ENCODE data around the gene FHIT.

DNA sequence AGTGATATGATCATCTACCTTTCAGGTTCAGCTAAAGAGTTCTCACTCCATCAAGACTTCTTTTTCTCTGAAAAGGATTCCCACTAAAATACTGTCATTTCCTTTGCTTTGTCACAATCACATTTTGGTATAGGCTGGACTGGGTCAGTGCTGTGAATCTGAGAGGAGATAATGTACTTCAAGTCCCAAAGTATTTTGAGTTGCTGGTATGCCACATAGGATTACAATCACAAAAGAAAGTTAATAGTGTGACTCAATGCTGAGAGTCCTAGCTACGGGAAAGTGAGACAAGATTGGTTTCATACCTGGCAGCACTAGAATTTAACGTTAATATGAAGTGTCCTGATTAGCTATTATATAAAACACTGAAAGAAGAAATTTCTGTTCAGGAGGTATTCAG is 1073.5 kb downstream of the FHIT start:
- TF ChIP-seq, protein P1, sequence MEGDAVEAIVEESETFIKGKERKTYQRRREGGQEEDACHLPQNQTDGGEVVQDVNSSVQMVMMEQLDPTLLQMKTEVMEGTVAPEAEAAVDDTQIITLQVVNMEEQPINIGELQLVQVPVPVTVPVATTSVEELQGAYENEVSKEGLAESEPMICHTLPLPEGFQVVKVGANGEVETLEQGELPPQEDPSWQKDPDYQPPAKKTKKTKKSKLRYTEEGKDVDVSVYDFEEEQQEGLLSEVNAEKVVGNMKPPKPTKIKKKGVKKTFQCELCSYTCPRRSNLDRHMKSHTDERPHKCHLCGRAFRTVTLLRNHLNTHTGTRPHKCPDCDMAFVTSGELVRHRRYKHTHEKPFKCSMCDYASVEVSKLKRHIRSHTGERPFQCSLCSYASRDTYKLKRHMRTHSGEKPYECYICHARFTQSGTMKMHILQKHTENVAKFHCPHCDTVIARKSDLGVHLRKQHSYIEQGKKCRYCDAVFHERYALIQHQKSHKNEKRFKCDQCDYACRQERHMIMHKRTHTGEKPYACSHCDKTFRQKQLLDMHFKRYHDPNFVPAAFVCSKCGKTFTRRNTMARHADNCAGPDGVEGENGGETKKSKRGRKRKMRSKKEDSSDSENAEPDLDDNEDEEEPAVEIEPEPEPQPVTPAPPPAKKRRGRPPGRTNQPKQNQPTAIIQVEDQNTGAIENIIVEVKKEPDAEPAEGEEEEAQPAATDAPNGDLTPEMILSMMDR (IDR thresholded peaks at IDR 0.05; ENCODE audit: poor library complexity): no peak
- TF ChIP-seq EZH2phosphoT487 (IDR thresholded peaks at IDR 0.05; ENCODE audit: low read depth, severe bottlenecking, unreplicated experiment): no peak

Measured in hepatocyte (in vitro differentiated cells).